Peyer's patch (tissue), 4 donors: Measurements from ENCODE around the gene UNC93B1. TPM values are rescaled to one million over a fixed set of nuclear protein-coding genes. Genes with fewer than 3 reads are reported as not detected.

Source experiments
- DNase-seq, 3 donors: peaks; one replicate each; pipeline ENCODE4 v3.0.0-alpha.2; 2017 to 2019
- H3K27ac ChIP-seq, 4 donors: fragments of 200-600 bp; sonication (generic); one replicate each; pipeline ENCODE4 v1.5.1; 2016 to 2019
- H3K27me3 ChIP-seq, 2 donors: fragments of 200-600 bp; sonication (generic); one replicate each; pipeline ENCODE4 v1.5.1; 2019
- H3K36me3 ChIP-seq, 3 donors: fragments of 200-600 bp; sonication (generic); one replicate each; pipeline ENCODE4 v1.5.1; 2016 to 2019
- H3K4me1 ChIP-seq, 4 donors: fragments of 200-600 bp; sonication (generic); one replicate each; pipeline ENCODE4 v1.5.1; 2016 to 2019
- H3K4me3 ChIP-seq, 4 donors: fragments of 200-600 bp; sonication (generic); 1 replicate in 3 of 4; 2 replicates in 1 of 4; pipeline ENCODE4 v1.5.1; 2016 to 2019; ENCODE audit warnings: mild to moderate bottlenecking in 1 of 4
- H3K9me3 ChIP-seq, 4 donors: fragments of 200-600 bp; sonication (generic); one replicate each; pipeline ENCODE4 v1.5.1; 2016 to 2019; ENCODE audit warnings: mild to moderate bottlenecking in 1 of 4
- CTCF ChIP-seq, 6 experiments: fragments of 450-650 bp in 4 of 6; fragments of 200-600 bp in 2 of 6; sonication (generic) in 1 of 6; IDR thresholded peaks; one replicate each; pipeline ENCODE4 v1.5.1; 2017 to 2019; ENCODE audit warnings: antibody characterized with exemption in 6 of 6, mild to moderate bottlenecking in 3 of 6, moderate library complexity in 1 of 6
- POLR2A ChIP-seq, 2 donors: fragments of 450-650 bp; IDR thresholded peaks; one replicate each; pipeline ENCODE4 v1.5.1; 2017; ENCODE audit warnings: antibody characterized with exemption in 2 of 2, mild to moderate bottlenecking in 2 of 2, moderate library complexity in 2 of 2
- total RNA-seq, 4 donors: library from RNA; depleted of rRNA; stranded (reverse); fragments of >200 nt; gene quantifications; one replicate each; pipeline ENCODE4 v1.1.0, GENCODE V29; 2016

Gene UNC93B1
- total RNA-seq, 4 donors from 2014 or later, result 68.7 to 154 (median 91.6) TPM

DNA sequence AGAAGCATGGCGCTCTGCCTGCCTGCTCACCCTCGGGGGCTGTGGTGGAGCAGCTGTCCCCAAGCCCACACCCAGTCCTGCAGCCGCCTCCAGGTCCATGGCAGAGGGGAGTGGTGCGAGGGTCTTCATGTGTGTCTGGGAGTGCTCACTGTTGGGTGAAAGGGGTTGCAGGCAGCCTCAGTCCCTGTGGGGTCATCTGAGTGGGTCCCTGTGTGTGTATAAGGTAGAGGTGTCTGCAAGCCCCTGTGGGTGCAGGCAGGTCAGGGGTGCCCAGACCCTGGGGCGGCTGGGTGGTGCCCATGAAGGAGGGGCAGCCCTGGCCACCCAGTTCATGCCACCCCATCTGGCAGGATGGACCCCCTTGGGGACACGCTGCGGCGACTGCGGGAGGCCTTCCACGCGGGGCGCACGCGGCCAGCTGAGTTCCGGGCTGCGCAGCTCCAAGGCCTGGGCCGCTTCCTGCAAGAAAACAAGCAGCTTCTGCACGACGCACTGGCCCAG is 11.1 kb upstream of the UNC93B1 start:
- no peaks in the 10 kb centered on the region for H3K27me3 ChIP-seq
- H3K36me3 ChIP-seq, result no peaks in the 10 kb centered on the region
- H3K9me3 ChIP-seq, result no peaks in the 10 kb centered on the region
- peak overlapping the region in 3 of 4 donors; percentile 59 to 91 (median 79) for H3K27ac ChIP-seq
- H3K4me3 ChIP-seq, result peak overlapping the region in 1 of 4 donors; percentile 2
- no peak for DNase-seq
- TF ChIP-seq CTCF (IDR thresholded peaks at IDR 0.05), result peak in 1 of 6 experiments; percentile 1
- no peak for TF ChIP-seq POLR2A (IDR thresholded peaks at IDR 0.05)
- peaks cover 4 to 48% (median 5%) of the 10 kb centered on the region in 4 donors for H3K4me1 ChIP-seq

DNA sequence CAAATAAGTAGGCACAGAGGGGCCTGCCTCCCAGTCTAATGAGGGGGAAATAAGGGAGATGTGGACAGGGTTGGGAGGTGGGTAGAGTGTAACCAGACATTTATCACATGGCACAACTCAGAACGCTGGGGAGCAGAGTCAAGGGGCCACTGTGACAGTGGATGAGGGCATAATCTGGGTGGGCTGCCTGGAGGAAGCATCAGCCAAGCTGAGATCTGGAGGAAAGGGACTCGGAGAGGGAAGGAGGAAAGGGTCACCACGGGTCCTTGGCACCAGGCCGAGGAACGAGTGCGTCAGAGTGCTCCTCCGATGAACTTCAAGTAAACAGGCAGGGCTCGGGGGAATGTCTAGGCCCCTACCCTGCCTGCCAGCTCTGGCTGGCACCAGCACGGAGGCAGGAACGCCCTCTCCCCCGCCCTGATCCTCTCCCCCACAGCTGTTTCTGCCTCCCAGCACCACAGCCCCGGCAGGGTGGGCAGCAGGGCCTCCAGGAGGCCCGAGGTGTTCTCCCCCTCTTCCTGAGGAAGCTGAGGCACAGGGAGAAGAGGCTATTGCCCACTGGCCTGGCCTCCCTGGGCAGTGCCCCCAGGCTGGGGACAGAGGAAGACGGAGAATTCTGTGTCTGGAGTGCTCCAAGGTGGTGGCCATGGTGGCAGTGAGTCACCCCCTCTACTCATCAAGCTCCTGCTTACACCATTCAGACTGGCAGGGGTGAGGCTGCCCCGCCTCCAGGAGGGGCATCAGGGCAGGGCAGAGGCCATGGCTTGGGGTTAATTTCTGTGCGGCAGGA is 10.5 kb upstream of the UNC93B1 start:
- no peaks in the 10 kb centered on the region for H3K9me3 ChIP-seq
- peak in 2 of 3 donors; percentile 81 to 87 for DNase-seq
- H3K4me3 ChIP-seq, result peak overlapping the region in 1 of 4 donors; percentile 2
- H3K27me3 ChIP-seq, result no peaks in the 10 kb centered on the region
- peak overlapping the region in 3 of 4 donors; percentile 59 to 91 (median 79) for H3K27ac ChIP-seq
- TF ChIP-seq POLR2A (IDR thresholded peaks at IDR 0.05) (peak in 1 of 2 donors; percentile 78), CTCF (IDR thresholded peaks at IDR 0.05) (no peak)
- peaks cover 10 to 54% (median 11%) of the 10 kb centered on the region in 4 donors for H3K4me1 ChIP-seq
- no peaks in the 10 kb centered on the region for H3K36me3 ChIP-seq

DNA sequence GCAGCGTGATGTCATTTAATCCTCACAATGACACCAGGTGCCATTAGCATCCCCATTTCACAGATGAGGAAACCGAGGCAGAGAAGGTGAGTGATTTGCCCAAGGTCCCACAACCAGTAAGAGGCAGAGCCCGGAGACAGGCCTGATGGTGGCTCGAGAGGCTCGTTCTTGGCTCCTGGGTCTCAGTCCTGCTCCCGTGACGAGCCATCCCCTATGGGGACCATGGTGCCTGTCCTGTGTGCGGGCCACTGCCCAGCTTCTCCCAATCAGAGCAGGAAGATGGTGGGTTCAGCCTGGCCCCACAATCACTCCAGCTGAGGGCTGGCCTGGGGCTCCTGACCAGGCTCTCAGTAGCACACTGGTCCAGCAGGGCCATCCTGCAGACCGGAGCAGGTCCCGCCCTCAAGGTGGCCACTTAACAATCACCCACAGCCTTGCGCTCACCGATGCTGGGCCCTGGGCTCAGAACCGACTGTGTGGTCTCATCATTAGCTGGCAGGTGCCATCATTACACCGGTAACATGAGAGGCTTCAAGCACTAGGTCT is 9.8 kb upstream of the UNC93B1 start:
- Histone ChIP-seq H3K9me3 (no peaks in the 10 kb centered on the region), H3K27me3 (no peaks in the 10 kb centered on the region), H3K4me3 (no peak overlapping the region), H3K4me1 (peaks cover 11 to 61% (median 14%) of the 10 kb centered on the region in 4 donors), H3K36me3 (no peaks in the 10 kb centered on the region), H3K27ac (peak overlapping the region in 3 of 4 donors; percentile 59 to 91 (median 79))
- TF ChIP-seq POLR2A (IDR thresholded peaks at IDR 0.05) (no peak), CTCF (IDR thresholded peaks at IDR 0.05) (no peak)
- no peak for DNase-seq

DNA sequence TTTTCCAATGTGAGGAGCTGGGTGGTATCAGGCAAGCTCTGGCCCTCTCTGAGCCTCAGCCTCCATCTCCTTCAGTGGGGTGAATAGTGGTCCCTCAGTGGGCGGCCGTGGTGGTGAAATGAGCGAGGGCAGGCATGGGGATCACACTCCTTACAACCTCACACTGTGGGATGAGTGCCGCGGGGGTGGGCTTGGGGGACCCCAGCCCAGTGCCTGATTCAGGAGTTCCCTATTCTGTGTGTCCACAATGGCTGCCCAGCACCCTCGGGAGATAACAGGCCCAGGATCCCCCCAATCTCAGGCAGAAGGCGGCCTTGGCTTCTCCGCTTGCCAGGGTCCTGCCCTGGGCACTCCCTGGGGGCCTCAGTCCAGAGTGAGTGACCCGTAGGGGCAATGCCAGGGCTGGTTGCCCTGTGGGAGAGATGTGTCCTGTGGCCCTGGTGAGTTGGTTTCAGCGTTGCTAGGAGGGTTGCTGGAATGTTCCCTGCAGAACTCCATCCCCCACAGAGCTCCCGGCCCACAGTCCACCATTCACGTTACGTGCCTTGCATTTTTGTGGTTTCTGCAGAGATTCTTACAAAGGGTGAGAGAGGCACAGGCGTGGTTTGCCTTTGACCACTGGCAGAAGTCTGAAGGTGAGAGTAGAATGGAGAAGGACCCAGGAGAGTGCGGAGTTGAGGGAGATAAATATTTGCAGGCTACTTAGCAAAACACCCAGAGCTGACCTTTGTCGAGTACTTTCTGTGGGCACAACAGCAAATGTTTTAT is 9.1 kb upstream of the UNC93B1 start:
- Histone ChIP-seq H3K27me3 (no peaks in the 10 kb centered on the region), H3K4me1 (peaks cover 11 to 68% (median 15%) of the 10 kb centered on the region in 4 donors), H3K9me3 (no peaks in the 10 kb centered on the region), H3K27ac (peak overlapping the region in 3 of 4 donors; percentile 10 to 91 (median 79)), H3K4me3 (no peak overlapping the region), H3K36me3 (no peaks in the 10 kb centered on the region)
- no peak for DNase-seq
- TF ChIP-seq CTCF (IDR thresholded peaks at IDR 0.05) (no peak), POLR2A (IDR thresholded peaks at IDR 0.05) (no peak)

DNA sequence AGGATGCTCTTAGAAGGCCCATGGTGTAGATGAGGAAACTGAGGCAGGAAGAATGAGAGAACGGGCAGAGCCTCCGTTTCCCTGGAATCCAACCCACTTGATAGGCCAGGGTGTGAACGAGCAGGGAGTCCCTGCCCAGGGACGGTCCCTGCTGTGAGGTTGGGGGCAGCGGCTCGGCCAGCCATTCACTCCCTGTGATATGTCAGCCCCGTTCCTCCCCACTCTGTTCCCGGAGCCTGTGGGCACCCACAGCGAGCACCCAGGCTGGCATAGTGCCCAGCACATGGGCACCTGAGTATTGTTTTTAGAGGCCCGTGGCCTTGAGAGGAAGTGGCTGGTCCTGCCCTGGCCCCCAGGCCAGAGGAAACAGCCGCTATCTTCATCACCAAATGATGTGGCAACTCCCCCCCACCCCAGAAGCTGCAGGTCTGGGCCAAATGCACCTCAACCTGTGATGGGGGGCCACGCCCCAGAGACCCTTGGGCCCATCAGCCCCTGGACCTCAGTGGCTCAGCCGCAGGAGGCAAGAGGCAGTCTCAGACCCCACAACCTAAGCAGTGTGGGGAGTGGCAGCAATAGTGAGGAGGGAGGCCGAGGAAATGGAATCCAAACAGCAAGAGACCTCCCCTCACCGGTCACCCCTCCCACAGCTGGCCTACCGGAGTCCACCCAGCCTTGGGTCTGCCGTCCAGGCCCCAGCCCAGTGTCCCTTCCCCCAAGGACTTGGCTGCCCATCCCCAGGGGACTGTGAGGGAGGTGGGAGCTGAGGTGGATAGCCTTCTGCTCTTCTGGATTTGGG is 8.3 kb upstream of the UNC93B1 start:
- Histone ChIP-seq H3K27ac (peak overlapping the region in 2 of 4 donors; percentile 10 to 91), H3K9me3 (no peaks in the 10 kb centered on the region), H3K27me3 (no peaks in the 10 kb centered on the region), H3K4me1 (peaks cover 11 to 71% (median 15%) of the 10 kb centered on the region in 4 donors), H3K36me3 (no peaks in the 10 kb centered on the region), H3K4me3 (no peak overlapping the region)
- DNase-seq, result no peak
- no peak for TF ChIP-seq POLR2A (IDR thresholded peaks at IDR 0.05)
- no peak for TF ChIP-seq CTCF (IDR thresholded peaks at IDR 0.05)
